Left lung (tissue), 10 donors: ENCODE data around the gene MOCS1. TPM values are rescaled to one million over a fixed set of nuclear protein-coding genes. Genes with fewer than 3 reads are reported as not detected.

Experiments used
- ATAC-seq: fragments of 200-7000 bp; cut with Tn5 transposase; one replicate; pipeline ENCODE4 v1.9.1; 2020; ENCODE audit warnings: moderate library complexity
- DNase-seq, 4 donors: peaks; one replicate each; pipeline ENCODE4 v3.0.0-alpha.2; 2013 to 2020
- H3K27ac ChIP-seq, 2 donors: fragments of 200-600 bp; sonication (generic) in 1 of 2; one replicate each; pipeline versions ENCODE4 v1.5.0 to v1.8.0; 2020 to 2021
- H3K27me3 ChIP-seq, 2 donors: fragments of 200-600 bp; sonication (generic) in 1 of 2; one replicate each; pipeline versions ENCODE4 v1.5.0 to v1.8.0; 2020 to 2021
- H3K36me3 ChIP-seq, 2 donors: fragments of 200-600 bp; sonication (generic) in 1 of 2; one replicate each; pipeline versions ENCODE4 v1.5.0 to v1.8.0; 2020 to 2021
- H3K4me1 ChIP-seq, 2 donors: fragments of 200-600 bp; one replicate each; pipeline ENCODE4 v1.8.0; 2021
- H3K4me3 ChIP-seq, 2 donors: fragments of 200-600 bp; sonication (generic) in 1 of 2; one replicate each; pipeline versions ENCODE4 v1.5.0 to v1.8.0; 2020 to 2021; ENCODE audit warnings: mild to moderate bottlenecking in 1 of 2
- H3K9me3 ChIP-seq, 2 donors: fragments of 200-600 bp; sonication (generic) in 1 of 2; one replicate each; pipeline versions ENCODE4 v1.5.0 to v1.8.0; 2020 to 2021
- intact Hi-C, 2 donors: fragments of 100-400 bp; cut with DNase I; formaldehyde crosslinking; loops; one replicate each; pipeline versions ENCODE4 v1.11.2 to v1.14.2; 2022
- polyA plus RNA-seq, 6 donors: library from polyadenylated mRNA; unstranded; fragments of 120-200 nt; gene quantifications; one replicate each; pipeline ENCODE4 v1.2.1, GENCODE V29; 2013; ENCODE audit not compliant: insufficient read length in 6 of 6
- total RNA-seq, 2 donors: library from RNA; stranded (reverse); fragmentation: NEBNext Ultra II Directional; extraction: Animal tissue kit (Norgen Biotek cat#: 25700); gene quantifications; one replicate each; pipeline ENCODE4 v1.2.1, GENCODE V29; 2021
- TF ChIP-seq, protein P1 (sequence below), 2 donors: fragments of 200-600 bp; sonication (generic) in 1 of 2; IDR thresholded peaks; one replicate each; pipeline versions ENCODE4 v1.5.0 to v1.8.0; 2021; ENCODE audit warnings: antibody characterized with exemption in 2 of 2
- donor health status: DM: no; HTN: yes; CAD: no.
- donor health status: DM: no; HTN: no; CAD: no.

MOCS1 gene
- total and polyA plus RNA-seq, 8 donors: 18.0 to 29.0 (median 23.2) TPM

DNA sequence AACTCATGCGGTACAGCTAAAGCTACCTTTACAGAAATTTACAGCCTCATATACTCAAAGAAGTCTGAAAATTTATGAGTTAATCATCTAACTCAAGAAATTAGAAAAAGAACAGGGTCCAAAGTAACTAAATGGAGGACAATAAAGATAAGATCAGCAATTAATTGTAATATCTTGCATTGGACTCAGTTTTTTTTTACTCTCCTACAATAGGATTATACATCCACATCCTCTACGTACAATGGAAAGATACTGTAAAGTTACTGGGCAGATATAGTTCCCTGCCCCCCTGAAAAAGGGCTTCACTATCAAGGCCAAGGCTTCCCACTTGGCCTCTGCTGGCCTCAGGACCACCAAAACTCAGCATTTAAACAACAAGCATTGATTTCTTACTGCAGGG lies 31.5 kb upstream of the MOCS1 start:
- DNase-seq: no peak

DNA sequence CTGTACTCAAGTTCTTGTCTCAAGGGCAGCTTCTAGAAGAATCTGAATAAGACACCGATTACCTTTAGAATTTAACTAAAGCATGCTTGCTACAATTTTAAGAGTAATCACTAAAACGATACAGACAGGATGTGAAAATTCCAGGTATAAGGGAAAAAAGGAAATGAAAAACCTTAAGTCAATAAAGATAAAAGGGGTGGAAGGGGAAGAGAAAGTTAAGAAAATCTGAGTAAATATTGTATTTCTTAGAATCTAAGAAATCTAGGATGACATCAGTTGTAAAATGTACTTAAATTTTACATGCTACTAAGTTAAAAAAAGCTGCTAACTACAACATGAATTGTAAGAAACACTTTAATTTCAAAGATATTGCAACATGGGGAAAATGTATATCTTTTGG lies 30.3 kb upstream of the MOCS1 start:
- Histone ChIP-seq H3K4me1 (peaks cover 0 to 3% of the 10 kb centered on the region in 2 donors), H3K4me3 (no peak overlapping the region), H3K36me3 (no peaks in the 10 kb centered on the region), H3K27me3 (no peaks in the 10 kb centered on the region), H3K27ac (no peak overlapping the region), H3K9me3 (no peaks in the 10 kb centered on the region)
- DNase-seq (no peak), ATAC-seq (no peak)
- intact Hi-C loops: no loop called here
- TF ChIP-seq, protein P1, sequence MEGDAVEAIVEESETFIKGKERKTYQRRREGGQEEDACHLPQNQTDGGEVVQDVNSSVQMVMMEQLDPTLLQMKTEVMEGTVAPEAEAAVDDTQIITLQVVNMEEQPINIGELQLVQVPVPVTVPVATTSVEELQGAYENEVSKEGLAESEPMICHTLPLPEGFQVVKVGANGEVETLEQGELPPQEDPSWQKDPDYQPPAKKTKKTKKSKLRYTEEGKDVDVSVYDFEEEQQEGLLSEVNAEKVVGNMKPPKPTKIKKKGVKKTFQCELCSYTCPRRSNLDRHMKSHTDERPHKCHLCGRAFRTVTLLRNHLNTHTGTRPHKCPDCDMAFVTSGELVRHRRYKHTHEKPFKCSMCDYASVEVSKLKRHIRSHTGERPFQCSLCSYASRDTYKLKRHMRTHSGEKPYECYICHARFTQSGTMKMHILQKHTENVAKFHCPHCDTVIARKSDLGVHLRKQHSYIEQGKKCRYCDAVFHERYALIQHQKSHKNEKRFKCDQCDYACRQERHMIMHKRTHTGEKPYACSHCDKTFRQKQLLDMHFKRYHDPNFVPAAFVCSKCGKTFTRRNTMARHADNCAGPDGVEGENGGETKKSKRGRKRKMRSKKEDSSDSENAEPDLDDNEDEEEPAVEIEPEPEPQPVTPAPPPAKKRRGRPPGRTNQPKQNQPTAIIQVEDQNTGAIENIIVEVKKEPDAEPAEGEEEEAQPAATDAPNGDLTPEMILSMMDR (IDR thresholded peaks at IDR 0.05): no peak

More for the DNA sequence above, 31.5 kb upstream of the MOCS1 start:
- Histone ChIP-seq H3K4me1 (peaks cover 0 to 3% of the 10 kb centered on the region in 2 donors), H3K27ac (no peak overlapping the region), H3K4me3 (no peak overlapping the region), H3K36me3 (no peaks in the 10 kb centered on the region), H3K9me3 (no peaks in the 10 kb centered on the region), H3K27me3 (no peaks in the 10 kb centered on the region)
- TF ChIP-seq, protein P1 (IDR thresholded peaks at IDR 0.05): no peak
- ATAC-seq: no peak
- intact Hi-C loops: no loop called here

DNA sequence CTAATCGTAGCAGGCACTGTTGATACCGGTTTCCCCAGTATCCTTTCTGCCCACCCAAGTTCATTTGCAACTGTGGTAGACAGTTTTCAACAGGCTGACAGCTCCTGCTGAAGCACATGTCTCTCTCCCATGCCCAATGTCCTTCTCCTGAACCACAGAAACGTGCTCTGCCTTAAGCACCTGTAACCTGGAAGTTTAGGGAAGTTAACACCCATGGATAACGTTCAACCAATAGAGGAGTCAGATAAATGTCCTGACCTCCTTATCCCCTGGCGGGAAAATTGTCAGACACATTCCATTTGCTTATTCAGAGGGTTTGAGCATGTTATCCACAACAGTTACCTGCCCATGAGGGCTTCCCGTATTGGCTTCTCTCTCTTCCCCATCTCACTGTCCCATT lies 29.8 kb upstream of the MOCS1 start:
- Histone ChIP-seq H3K4me1 (peaks cover 0 to 3% of the 10 kb centered on the region in 2 donors), H3K9me3 (no peaks in the 10 kb centered on the region), H3K36me3 (no peaks in the 10 kb centered on the region), H3K27ac (no peak overlapping the region), H3K27me3 (no peaks in the 10 kb centered on the region), H3K4me3 (no peak overlapping the region)
- intact Hi-C loops: no loop called here
- DNase-seq: no peak
- TF ChIP-seq, protein P1 (IDR thresholded peaks at IDR 0.05): no peak
- no peak for ATAC-seq

DNA sequence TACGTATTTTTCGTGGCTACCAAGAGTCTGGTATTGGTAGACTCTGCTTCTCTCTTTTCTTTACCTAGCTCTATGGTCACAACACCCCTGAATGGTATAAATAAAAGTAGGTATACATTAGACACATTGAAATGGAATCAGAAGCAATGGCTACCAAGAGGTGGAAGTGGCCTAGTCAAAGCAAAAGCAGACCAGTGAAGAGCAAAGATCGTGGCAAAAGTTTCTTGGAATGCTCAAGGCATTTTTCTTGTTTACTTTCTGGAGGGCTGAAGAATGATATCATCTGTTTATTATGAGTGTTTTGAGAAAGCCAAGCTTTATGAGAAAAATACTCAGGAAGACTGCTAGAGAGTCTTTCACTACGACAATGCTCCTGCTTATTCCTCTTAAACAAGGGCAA lies 28.6 kb upstream of the MOCS1 start:
- Histone ChIP-seq H3K36me3 (no peaks in the 10 kb centered on the region), H3K9me3 (no peaks in the 10 kb centered on the region), H3K27me3 (no peaks in the 10 kb centered on the region), H3K4me1 (peaks cover 0 to 3% of the 10 kb centered on the region in 2 donors), H3K4me3 (no peak overlapping the region), H3K27ac (peak overlapping the region in 1 of 2 donors; percentile 17)
- intact Hi-C loops: no loop called here
- peak in 1 of 4 donors; percentile 55 for DNase-seq
- peak; percentile 30 for ATAC-seq
- TF ChIP-seq, protein P1 (IDR thresholded peaks at IDR 0.05): no peak

DNA sequence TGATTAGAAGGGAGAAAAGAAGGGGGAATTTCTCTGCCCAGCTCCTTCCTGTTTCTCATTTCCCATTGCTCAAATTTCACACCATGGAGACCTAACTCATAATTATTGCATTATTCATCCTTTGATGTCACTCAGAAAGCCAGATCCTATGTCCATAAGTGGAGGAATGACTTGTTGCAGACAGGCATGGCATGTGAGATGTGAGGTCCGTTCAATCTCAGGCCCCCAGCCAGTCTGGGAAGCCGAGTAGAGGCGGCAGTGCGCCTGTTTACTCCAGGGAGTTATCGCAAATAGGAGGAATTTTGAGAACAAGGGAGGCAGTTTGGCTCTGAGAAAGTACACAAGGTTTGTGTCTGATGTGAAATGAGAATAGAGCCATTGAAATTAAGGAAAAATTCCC lies 26.9 kb upstream of the MOCS1 start:
- intact Hi-C loops: no loop called here
- Histone ChIP-seq H3K4me3 (no peak overlapping the region), H3K27ac (peak overlapping the region in 1 of 2 donors; percentile 9), H3K36me3 (no peaks in the 10 kb centered on the region), H3K27me3 (no peaks in the 10 kb centered on the region), H3K9me3 (no peaks in the 10 kb centered on the region), H3K4me1 (peaks cover 0 to 3% of the 10 kb centered on the region in 2 donors)
- DNase-seq (no peak), ATAC-seq (no peak)
- TF ChIP-seq, protein P1 (IDR thresholded peaks at IDR 0.05): no peak
